Mucosa of gallbladder (tissue), 1 donor: ENCODE measurements around the gene BHLHE41. TPM values are rescaled to one million over a fixed set of nuclear protein-coding genes. Genes with fewer than 3 reads are reported as not detected.

Experiments used
- DNase-seq: peaks from one replicate; pipeline ENCODE4 v3.0.0-alpha.2; 2020; ENCODE audit warnings: low spot score
- total RNA-seq: library from RNA; stranded (reverse); gene quantifications from one replicate; pipeline ENCODE4 v1.2.1, GENCODE V29; 2021
- donor health status: DM: no; HTN: no; CAD: no.

BHLHE41 gene
- total RNA-seq, 1 donor from 2014 or later, result 99.6 TPM

- DNase-seq, result no peak
Measured at GRCh38 chr12:26134540-26134939, 9.7 kb upstream of the BHLHE41 start.

- DNase-seq, result no peak
Measured at GRCh38 chr12:26133521-26133920, 8.7 kb upstream of the BHLHE41 start.

GRCh38 chr12:26132866-26133265 is 8.0 kb upstream of the BHLHE41 start:
- DNase-seq, result no peak

GRCh38 chr12:26131936-26132335 is 7.1 kb upstream of the BHLHE41 start:
- DNase-seq, result no peak

GRCh38 chr12:26130728-26131127 is 5.9 kb upstream of the BHLHE41 start:
- no peak for DNase-seq

- DNase-seq, result no peak
Measured at GRCh38 chr12:26128168-26128567, 3.3 kb upstream of the BHLHE41 start.

GRCh38 chr12:26127404-26127803 is 2.6 kb upstream of the BHLHE41 start:
- DNase-seq, result no peak

GRCh38 chr12:26126340-26127284 is 1.8 kb upstream of the BHLHE41 start:
- DNase-seq, result peak; percentile 90

GRCh38 chr12:26125400-26126339 is 833 bp upstream of the BHLHE41 start:
- peak; percentile 82 for DNase-seq

- no peak for DNase-seq
Measured at GRCh38 chr12:26123482-26123980, 1.3 kb downstream of the BHLHE41 start.

GRCh38 chr12:26122681-26123481 is 2.0 kb downstream of the BHLHE41 start:
- DNase-seq, result peak; percentile 72

- no peak for DNase-seq
Measured at GRCh38 chr12:26122061-26122680, 2.7 kb downstream of the BHLHE41 start.

- no peak for DNase-seq
Measured at GRCh38 chr12:26121323-26122060, 3.3 kb downstream of the BHLHE41 start.

- no peak for DNase-seq
Measured at GRCh38 chr12:26120561-26121274, 4.1 kb downstream of the BHLHE41 start.

- DNase-seq, result no peak
Measured at GRCh38 chr12:26119391-26119989, 5.3 kb downstream of the BHLHE41 start.

- no peak for DNase-seq
Measured at GRCh38 chr12:26118308-26118707, 6.5 kb downstream of the BHLHE41 start.

GRCh38 chr12:26116829-26117715 is 7.8 kb downstream of the BHLHE41 start:
- no peak for DNase-seq
